ENCODE measurements around the gene NUMB.

DNA sequence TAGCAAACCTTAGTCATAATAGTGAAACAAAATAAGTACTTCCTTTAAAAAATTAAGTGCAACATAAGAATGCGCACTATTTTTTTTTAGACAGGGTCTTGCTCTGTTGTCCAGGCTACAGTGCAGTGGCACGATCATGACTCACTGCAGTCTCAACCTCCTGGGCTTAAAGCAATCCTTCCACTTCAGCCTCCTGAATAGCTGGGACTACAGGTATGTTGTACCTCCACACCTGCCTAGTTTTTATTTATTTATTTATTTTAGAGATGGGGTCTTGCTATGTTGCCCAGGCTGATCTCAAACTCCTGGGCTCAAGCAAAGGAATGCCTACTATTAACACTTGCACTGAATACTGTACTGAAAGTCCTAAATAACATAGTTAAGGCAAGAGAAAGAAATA, 93.8 kb downstream of the NUMB start:
- no peak for TF ChIP-seq EZH2 (IDR thresholded peaks at IDR 0.05; ENCODE audit: insufficient read depth, poor library complexity, severe bottlenecking)
- TF ChIP-seq EZH2phosphoT487 (IDR thresholded peaks at IDR 0.05; ENCODE audit: insufficient read depth, low read depth), result no peak

Measured in GM23248 (cell line).